Measurements from ENCODE around the gene PCCA. TPM values are rescaled to one million over a fixed set of nuclear protein-coding genes. Genes with fewer than 3 reads are reported as not detected.

Gene PCCA
- total RNA-seq, 4 donors from 2014 or later, result 24.8 to 122 (median 53.0) TPM

DNA sequence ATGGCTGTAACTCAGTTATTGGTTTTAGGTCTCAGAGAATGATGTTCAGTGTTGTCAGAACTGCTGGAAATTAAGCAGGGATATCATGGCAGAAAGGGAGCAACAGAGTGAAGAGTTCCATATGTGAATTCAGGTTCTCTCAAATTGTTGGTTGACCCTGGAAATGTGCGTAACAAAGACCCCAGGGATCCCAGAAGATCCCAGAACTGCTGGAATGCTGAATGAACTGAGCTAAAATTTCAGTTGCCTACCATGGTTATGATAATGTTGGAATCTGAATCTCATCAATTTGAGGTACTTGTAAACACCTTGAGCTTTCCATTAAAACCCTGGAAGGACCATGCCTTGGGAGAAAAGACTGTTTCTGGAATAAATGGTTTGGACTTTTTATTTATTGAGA, 268.9 kb downstream of the PCCA start:
- intact Hi-C loops (cut with DNase I; ENCODE audit: low total_unique reads), result no loop called here
- H3K27ac ChIP-seq, result no peak overlapping the region

DNA sequence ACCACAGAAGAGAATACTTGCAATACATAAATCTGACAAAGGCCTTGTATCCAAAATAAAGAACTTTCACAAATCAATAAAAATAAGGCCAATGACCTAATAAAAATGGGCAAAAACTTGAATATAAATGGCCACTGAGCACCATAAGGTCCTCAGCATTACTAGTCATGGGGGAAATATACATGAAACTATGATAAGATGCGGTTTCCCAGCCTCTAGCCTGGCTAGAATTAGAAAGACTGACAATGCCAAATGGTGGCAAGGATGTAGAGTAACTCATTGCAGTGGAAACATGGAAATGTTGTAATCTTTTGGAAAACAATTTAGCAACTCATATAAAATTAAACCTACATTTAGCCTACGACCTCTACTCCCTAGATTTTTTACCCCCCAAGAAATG, 272.6 kb downstream of the PCCA start:
- Histone ChIP-seq H3K27me3 (no peaks in the 10 kb centered on the region), H3K4me3 (no peak overlapping the region), H3K4me1 (no peaks in the 10 kb centered on the region), H3K27ac (no peak overlapping the region), H3K9me3 (no peaks in the 10 kb centered on the region), H3K36me3 (no peaks in the 10 kb centered on the region)
- DNase-seq, result no peak
- intact Hi-C loops (cut with DNase I; ENCODE audit: low total_unique reads), result no loop called here
- TF ChIP-seq POLR2A (IDR thresholded peaks at IDR 0.05), result no peak
- TF ChIP-seq, protein P1, sequence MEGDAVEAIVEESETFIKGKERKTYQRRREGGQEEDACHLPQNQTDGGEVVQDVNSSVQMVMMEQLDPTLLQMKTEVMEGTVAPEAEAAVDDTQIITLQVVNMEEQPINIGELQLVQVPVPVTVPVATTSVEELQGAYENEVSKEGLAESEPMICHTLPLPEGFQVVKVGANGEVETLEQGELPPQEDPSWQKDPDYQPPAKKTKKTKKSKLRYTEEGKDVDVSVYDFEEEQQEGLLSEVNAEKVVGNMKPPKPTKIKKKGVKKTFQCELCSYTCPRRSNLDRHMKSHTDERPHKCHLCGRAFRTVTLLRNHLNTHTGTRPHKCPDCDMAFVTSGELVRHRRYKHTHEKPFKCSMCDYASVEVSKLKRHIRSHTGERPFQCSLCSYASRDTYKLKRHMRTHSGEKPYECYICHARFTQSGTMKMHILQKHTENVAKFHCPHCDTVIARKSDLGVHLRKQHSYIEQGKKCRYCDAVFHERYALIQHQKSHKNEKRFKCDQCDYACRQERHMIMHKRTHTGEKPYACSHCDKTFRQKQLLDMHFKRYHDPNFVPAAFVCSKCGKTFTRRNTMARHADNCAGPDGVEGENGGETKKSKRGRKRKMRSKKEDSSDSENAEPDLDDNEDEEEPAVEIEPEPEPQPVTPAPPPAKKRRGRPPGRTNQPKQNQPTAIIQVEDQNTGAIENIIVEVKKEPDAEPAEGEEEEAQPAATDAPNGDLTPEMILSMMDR (IDR thresholded peaks at IDR 0.05), result no peak

More for the DNA sequence above, 268.9 kb downstream of the PCCA start:
- Histone ChIP-seq H3K4me3 (no peak overlapping the region), H3K36me3 (no peaks in the 10 kb centered on the region), H3K4me1 (no peaks in the 10 kb centered on the region), H3K9me3 (no peaks in the 10 kb centered on the region), H3K27me3 (no peaks in the 10 kb centered on the region)
- no peak for TF ChIP-seq POLR2A (IDR thresholded peaks at IDR 0.05)
- TF ChIP-seq, protein P1 (IDR thresholded peaks at IDR 0.05), result no peak
- DNase-seq, result no peak

DNA sequence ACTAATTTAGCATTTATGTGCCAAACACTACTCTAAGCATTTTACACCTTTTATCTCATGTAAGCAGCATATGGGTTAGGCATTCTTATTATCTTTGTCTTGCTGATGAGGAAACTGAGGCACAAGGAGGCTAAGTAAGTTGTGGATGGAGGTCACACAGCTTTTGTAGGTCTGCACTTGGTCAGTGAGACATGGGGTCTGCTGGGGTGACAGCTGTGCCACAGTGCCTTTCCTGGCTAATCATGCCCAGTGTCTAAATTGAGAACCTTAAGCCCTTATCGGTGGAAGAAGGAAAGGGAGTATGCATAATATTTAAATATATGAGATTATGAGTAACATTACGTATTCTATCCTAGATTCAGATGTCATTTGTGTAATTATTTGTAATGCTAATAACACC, 273.5 kb downstream of the PCCA start:
- DNase-seq, result no peak
- H3K27ac ChIP-seq, result no peak overlapping the region
- intact Hi-C loops (cut with DNase I; ENCODE audit: low total_unique reads), result no loop called here
- H3K4me1 ChIP-seq, result no peaks in the 10 kb centered on the region
- no peaks in the 10 kb centered on the region for H3K9me3 ChIP-seq
- H3K36me3 ChIP-seq, result no peaks in the 10 kb centered on the region
- H3K4me3 ChIP-seq, result no peak overlapping the region
- TF ChIP-seq POLR2A (IDR thresholded peaks at IDR 0.05), result no peak
- TF ChIP-seq, protein P1 (IDR thresholded peaks at IDR 0.05), result no peak
- H3K27me3 ChIP-seq, result no peaks in the 10 kb centered on the region

DNA sequence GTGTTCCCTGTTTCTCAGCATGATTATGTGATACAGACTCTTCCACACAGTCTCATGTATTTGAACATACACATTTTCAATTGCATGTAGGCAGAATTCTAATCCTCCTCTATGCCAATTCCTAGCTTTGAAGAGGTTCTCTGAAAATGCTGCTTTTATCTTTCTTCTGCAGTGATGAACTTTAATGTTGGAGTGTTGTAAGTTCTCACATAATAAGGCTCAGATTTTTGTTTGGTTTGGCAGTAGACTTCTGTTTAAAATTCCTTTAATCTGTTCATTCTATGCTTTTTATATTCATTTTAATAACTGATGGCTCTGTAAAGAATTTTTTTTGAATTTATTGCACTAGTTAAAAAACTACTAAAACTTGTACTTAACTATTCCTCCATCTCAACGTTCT, 273.9 kb downstream of the PCCA start:
- intact Hi-C loops (cut with DNase I; ENCODE audit: low total_unique reads), result no loop called here
- Histone ChIP-seq H3K9me3 (no peaks in the 10 kb centered on the region), H3K27me3 (no peaks in the 10 kb centered on the region), H3K27ac (no peak overlapping the region), H3K36me3 (no peaks in the 10 kb centered on the region), H3K4me3 (no peak overlapping the region), H3K4me1 (no peaks in the 10 kb centered on the region)
- no peak for DNase-seq
- TF ChIP-seq POLR2A (IDR thresholded peaks at IDR 0.05), result no peak
- TF ChIP-seq, protein P1 (IDR thresholded peaks at IDR 0.05), result no peak

DNA sequence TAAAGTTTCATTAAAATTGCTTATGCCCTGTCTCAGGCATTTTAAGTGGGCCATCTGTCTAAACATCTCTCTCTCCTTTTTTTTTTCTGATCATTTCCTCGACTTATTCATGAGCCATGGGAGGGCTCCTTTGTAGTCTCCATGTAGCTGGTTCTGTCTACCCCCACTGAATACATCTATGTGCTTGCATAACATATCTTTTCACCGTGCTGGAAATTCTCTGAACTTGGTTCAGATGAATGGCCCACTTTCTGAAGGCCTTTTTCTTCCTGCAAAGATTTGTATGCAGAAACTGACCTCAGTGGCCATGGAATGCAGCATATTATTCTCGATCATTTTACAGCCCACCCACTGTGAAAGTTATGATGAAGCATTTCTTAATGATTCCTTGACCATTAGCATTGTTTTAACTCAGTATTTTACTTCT, 274.4 kb downstream of the PCCA start:
- Histone ChIP-seq H3K27ac (no peak overlapping the region), H3K4me1 (no peaks in the 10 kb centered on the region), H3K27me3 (no peaks in the 10 kb centered on the region), H3K9me3 (no peaks in the 10 kb centered on the region), H3K4me3 (no peak overlapping the region), H3K36me3 (no peaks in the 10 kb centered on the region)
- intact Hi-C loops (cut with DNase I; ENCODE audit: low total_unique reads), result no loop called here
- TF ChIP-seq, protein P1 (IDR thresholded peaks at IDR 0.05), result no peak
- TF ChIP-seq POLR2A (IDR thresholded peaks at IDR 0.05), result no peak
- DNase-seq, result no peak
